ENCODE measurements around the gene CUL4A.

DNA sequence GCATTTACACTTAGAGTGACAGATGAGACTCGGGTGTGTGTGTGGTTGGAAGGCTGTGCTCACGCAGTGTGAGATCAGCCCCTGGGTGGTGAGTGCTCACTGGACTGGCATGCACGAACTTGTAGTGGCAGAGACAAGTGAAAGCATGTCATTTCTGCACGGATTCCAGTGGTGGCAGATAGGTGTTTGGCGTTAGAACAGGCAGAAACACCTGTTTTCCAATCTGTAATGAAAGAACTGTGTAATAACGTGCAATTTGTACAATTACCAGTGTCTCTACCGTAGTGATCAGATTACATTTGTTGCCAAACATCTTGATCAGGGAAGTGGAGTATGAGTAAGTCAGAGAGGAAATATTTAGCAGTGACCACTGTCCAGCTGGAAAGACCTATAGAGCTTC lies 95.8 kb downstream of the CUL4A start:
- TF ChIP-seq, protein P1, sequence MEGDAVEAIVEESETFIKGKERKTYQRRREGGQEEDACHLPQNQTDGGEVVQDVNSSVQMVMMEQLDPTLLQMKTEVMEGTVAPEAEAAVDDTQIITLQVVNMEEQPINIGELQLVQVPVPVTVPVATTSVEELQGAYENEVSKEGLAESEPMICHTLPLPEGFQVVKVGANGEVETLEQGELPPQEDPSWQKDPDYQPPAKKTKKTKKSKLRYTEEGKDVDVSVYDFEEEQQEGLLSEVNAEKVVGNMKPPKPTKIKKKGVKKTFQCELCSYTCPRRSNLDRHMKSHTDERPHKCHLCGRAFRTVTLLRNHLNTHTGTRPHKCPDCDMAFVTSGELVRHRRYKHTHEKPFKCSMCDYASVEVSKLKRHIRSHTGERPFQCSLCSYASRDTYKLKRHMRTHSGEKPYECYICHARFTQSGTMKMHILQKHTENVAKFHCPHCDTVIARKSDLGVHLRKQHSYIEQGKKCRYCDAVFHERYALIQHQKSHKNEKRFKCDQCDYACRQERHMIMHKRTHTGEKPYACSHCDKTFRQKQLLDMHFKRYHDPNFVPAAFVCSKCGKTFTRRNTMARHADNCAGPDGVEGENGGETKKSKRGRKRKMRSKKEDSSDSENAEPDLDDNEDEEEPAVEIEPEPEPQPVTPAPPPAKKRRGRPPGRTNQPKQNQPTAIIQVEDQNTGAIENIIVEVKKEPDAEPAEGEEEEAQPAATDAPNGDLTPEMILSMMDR (conservative IDR thresholded peaks at IDR 0.05 in 1 of 2, IDR thresholded peaks at IDR 0.05 in 1 of 2; ENCODE audit: low read depth in 1 of 2, low read length in 2 of 2): no peak
- TF ChIP-seq EZH2 (IDR thresholded peaks at IDR 0.05; ENCODE audit: low read length, missing control alignments): no peak

All from fibroblast of lung (primary cell).